ENCODE data around the gene TNRC6C.

- TF ChIP-seq EZH2 (IDR thresholded peaks at IDR 0.05; ENCODE audit: low read length) (no peak), CTCF (optimal IDR thresholded peaks at IDR 0.05 in 1 of 3, IDR thresholded peaks at IDR 0.05 in 1 of 3, conservative IDR thresholded peaks at IDR 0.05 in 1 of 3; ENCODE audit: extremely low read depth in 1 of 3, insufficient read depth in 2 of 3, low read length in 3 of 3) (no peak)
These were observed 49.1 kb downstream of the TNRC6C start for GRCh38 chr17:78007647-78008046.

Measured in keratinocyte (primary cell).